GM12892 (cell line): ENCODE data around the gene ETV3.
"Not testable (repeated sequence)": the region's sequence is repeated elsewhere in the genome, so short reads cannot be mapped to it uniquely, and the experiment has no call there.

Experiments used
- DNase-seq: peaks from one replicate; pipeline ENCODE4 v3.0.0; 2011; ENCODE audit not compliant: insufficient read length
- FAIRE-seq: peaks from 2 replicates; lab custom pipeline; 2011; peaks lifted over from hg19 to GRCh38; lab: Jason Lieb, UNC
- POLR2A ChIP-seq: IDR thresholded peaks from 2 replicates; pipeline ENCODE4 v1.6.1; 2011; ENCODE audit warnings: low read depth, low read length, control low read depth
- POLR2AphosphoS5 ChIP-seq: IDR thresholded peaks from 2 replicates; pipeline ENCODE4 v1.6.1; 2011; ENCODE audit warnings: low read depth, low read length, control low read depth
- TAF1 ChIP-seq: IDR thresholded peaks from 2 replicates; pipeline ENCODE4 v1.6.1; 2011; ENCODE audit warnings: low read depth, mild to moderate bottlenecking, control low read depth, low read length, borderline replicate concordance

ETV3 gene

GRCh38 chr1:157103268-157103667 lies 34.9 kb downstream of the ETV3 start:
- DNase-seq = no peak
- TF ChIP-seq POLR2AphosphoS5 = no peak
- TF ChIP-seq TAF1 = no peak
- no peak for TF ChIP-seq POLR2A
- no peak for FAIRE-seq

DNA sequence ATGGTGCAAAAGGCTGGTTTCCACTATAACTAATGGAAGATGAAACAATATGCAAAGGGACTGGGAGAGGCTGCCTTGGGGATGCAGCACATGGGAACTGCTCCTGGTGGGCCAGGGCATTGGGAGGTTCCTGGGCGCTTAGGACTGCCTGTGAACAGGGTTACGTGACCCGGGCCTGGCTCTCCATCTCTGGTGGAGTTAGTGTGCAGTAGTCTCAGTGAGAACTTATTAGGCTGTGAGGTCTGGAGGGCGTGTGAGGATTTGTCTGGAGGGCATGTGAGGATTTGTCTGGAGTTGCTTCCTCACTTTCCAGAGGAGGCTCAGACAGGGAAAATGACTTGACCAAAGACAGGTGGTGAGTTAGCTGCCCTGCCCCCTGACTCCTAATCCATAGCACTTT lies 37.0 kb downstream of the ETV3 start:
- TF ChIP-seq POLR2AphosphoS5 (no peak), TAF1 (no peak), POLR2A (no peak)
- FAIRE-seq = no peak
- DNase-seq = no peak

DNA sequence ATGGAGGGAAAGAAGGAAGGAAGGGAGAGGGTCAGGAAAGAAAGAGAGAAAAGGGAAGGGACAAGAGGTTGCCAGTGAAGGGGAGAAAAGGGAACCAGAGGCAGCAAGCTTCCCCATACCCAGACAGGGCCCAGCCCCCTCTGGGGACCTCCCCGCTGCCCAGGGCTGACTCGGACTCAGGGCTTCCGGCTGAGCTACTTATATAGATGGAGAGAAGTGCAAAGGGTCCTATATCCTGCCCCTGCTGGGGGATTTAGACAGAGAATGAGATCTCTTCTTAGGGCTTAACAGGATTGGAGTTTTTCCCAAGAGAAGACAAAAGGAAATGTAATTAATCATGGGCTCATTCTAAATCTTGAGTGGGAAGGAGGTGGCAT lies 38.6 kb downstream of the ETV3 start, which contains the start of gene ETV3L:
ETV3L (minus strand) TSS at position 176 of the 377 bp plus-strand sequence. CDS start 285 bp downstream, outside the sequence.
- DNase-seq = no peak
- no peak for TF ChIP-seq POLR2AphosphoS5
- TF ChIP-seq POLR2A = no peak
- no peak for TF ChIP-seq TAF1
- no peak for FAIRE-seq

GRCh38 chr1:157098987-157099632 lies 39.1 kb downstream of the ETV3 start:
- DNase-seq = not testable (repeated sequence)
- peak; percentile 57 for FAIRE-seq

DNA sequence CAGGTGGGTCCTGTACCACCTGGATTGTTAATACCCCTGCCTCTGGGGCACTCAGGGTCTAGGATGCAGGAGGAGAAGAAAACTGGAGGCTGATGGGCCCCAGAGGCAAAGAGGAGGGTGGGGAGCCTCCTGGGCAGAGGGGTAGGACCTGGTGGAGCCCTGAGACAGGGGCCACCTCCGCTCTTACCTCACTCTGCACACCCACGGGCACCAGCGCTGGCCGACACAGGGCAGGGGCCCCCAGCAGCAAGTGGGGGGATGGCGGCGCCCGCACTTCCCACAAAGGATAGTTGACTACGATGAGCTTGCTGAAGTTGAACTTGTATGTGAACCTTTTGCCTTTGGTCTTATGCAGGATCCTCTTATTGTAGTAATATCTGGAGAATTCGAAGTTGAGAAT lies 39.7 kb downstream of the ETV3 start:
- FAIRE-seq (no peak), DNase-seq (no peak)
- TF ChIP-seq POLR2A = no peak
- no peak for TF ChIP-seq POLR2AphosphoS5
- no peak for TF ChIP-seq TAF1

GRCh38 chr1:157097692-157098091 lies 40.5 kb downstream of the ETV3 start:
- DNase-seq (no peak), FAIRE-seq (no peak)
- TF ChIP-seq POLR2AphosphoS5 (no peak), TAF1 (no peak)

- no peak for FAIRE-seq
- TF ChIP-seq POLR2A = no peak
- TF ChIP-seq TAF1 = no peak
- TF ChIP-seq POLR2AphosphoS5 = no peak
These were observed 41.3 kb downstream of the ETV3 start for GRCh38 chr1:157096881-157097280.

DNA sequence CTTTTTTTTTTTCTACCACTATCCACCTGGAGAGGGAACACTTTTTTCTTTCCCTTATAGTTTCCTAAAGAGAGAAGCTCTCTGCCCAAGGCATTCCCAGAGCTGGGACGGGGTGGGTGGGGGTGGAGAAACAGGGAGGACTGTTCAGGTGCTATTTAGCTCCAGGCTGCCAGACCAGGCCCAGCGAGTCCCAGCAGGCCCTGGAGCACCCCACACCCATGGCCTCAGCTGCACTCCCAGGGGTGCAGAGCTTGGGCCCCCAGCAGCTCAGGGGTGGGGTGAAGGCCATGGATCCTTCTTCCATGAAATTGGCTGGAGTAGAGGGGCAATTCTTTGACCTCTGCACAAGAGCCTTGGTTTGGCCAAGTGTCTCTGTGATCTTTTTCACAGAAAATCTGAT lies 42.6 kb downstream of the ETV3 start:
- FAIRE-seq (no peak), DNase-seq (no peak)
- TF ChIP-seq POLR2A (no peak), TAF1 (no peak), POLR2AphosphoS5 (no peak)

More at GRCh38 chr1:157096881-157097280, 41.3 kb downstream of the ETV3 start:
- no peak for DNase-seq

- no peak for DNase-seq
- no peak for FAIRE-seq
- no peak for TF ChIP-seq TAF1
- TF ChIP-seq POLR2AphosphoS5 = no peak
- TF ChIP-seq POLR2A = no peak
These were observed 43.1 kb downstream of the ETV3 start for GRCh38 chr1:157095091-157095490.

GRCh38 chr1:157092831-157093230 lies 45.4 kb downstream of the ETV3 start:
- TF ChIP-seq TAF1 (no peak), POLR2A (no peak), POLR2AphosphoS5 (no peak)
- DNase-seq = no peak
- FAIRE-seq = no peak

DNA sequence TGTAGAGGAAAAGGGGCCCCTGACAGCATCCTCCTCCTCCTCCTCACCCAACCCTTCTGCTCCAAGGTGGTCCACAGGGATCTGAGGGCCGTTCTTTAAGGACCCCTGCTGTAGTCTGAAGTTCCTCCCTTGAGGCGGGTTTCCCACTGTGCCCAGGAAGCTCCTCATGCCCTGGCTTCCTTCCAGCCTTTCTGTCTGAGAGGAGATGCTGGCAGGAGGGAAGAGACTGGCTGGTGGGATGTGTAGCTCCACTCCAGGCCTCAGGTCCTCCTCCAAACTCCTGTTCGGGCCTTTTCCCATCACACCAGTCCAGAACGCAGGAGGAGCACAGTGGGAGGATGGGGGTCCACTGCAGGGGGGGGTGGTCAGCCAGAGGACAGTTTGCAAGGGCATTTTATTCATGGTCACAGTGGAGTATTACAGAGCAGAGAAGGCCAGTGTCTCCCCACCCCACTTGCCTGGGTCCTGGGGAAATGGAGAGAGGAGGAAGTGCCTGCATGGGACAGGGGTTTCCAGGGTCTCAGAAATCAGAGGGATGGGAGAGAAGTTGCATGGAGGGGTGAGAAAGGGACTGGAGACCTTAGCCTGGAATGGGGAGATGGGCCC lies 46.4 kb downstream of the ETV3 start:
- no peak for DNase-seq
- FAIRE-seq = no peak
- no peak for TF ChIP-seq POLR2AphosphoS5
- TF ChIP-seq TAF1 = no peak
- no peak for TF ChIP-seq POLR2A

GRCh38 chr1:157091186-157091585 lies 47.0 kb downstream of the ETV3 start:
- FAIRE-seq (no peak), DNase-seq (no peak)
- TF ChIP-seq TAF1 = no peak

GRCh38 chr1:157090771-157091170 lies 47.4 kb downstream of the ETV3 start:
- DNase-seq = no peak
- TF ChIP-seq POLR2AphosphoS5 (no peak), POLR2A (no peak), TAF1 (no peak)
- FAIRE-seq = no peak
